Cardiac fibroblast (primary cell): ENCODE results near the gene ART4.

ENCODE experiments used
- DNase-seq, 2 donors: peaks; one replicate each; pipeline versions ENCODE4 v3.0.0 to v3.0.0-alpha.2; 2010; ENCODE audit warnings: low read depth in 2 of 2
- H3K4me3 ChIP-seq, 2 donors: replicated peaks in 1 of 2; 1 replicate in 1 of 2; 2 replicates in 1 of 2; pipeline ENCODE4 v1.5.1; 2011; ENCODE audit warnings: low read depth in 2 of 2, low read length in 2 of 2, mild to moderate bottlenecking in 2 of 2, moderate library complexity in 1 of 2
- TF ChIP-seq, protein P1 (sequence below): IDR thresholded peaks from one replicate; pipeline ENCODE4 v1.5.1; 2011; ENCODE audit warnings: low read depth, mild to moderate bottlenecking, low read length, inconsistent platforms

ART4 gene

DNA sequence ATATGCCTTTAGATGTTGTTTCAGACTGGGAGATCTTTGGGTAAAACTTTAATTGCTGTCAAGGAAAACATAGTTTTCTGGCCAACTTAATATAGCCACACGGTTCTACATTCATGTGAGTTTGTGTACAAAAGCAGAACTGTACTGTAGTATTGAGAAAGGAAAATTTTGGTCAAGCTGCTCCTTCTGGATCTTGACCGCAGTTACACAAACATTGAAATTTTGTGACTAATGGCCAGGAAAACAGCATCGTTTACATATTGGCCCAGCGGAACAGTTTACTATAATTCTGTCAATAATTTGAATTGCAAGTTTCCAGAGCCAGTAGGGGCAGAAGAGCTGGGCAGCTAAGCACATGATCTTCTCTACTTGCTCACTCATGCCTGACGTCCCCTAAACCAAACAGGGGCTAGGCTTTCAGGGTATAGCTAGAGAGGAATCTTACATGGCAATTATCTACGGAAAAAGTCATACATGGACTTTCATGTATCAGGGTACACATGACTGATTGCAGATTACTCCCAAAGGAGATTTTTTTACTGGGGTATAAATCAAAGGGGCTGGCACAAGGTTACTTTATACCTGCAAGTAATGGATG is 11.4 kb upstream of the ART4 start:
- DNase-seq, result peak; percentile 23 to 62
- TF ChIP-seq, protein P1, sequence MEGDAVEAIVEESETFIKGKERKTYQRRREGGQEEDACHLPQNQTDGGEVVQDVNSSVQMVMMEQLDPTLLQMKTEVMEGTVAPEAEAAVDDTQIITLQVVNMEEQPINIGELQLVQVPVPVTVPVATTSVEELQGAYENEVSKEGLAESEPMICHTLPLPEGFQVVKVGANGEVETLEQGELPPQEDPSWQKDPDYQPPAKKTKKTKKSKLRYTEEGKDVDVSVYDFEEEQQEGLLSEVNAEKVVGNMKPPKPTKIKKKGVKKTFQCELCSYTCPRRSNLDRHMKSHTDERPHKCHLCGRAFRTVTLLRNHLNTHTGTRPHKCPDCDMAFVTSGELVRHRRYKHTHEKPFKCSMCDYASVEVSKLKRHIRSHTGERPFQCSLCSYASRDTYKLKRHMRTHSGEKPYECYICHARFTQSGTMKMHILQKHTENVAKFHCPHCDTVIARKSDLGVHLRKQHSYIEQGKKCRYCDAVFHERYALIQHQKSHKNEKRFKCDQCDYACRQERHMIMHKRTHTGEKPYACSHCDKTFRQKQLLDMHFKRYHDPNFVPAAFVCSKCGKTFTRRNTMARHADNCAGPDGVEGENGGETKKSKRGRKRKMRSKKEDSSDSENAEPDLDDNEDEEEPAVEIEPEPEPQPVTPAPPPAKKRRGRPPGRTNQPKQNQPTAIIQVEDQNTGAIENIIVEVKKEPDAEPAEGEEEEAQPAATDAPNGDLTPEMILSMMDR, result no peak
- no peak overlapping the region for H3K4me3 ChIP-seq

DNA sequence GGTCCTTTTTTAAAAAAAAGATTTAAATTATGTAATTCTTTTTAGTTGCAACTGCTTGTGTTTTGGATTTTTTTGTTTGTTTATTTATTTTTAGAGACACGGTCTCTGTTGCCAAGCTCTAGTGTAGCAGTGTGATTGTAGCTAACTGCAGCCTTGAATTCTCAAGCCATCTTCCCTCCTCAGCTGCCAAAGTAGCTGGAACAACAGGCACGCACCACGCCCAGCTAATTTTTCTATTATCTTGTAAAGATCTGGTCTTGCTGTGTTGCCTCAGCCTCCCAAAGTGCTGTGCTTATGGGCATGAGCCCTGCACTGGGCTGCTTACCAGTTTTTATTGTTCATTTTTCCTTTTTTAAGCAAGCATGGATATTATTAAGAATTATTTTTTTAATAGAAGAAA is 10.6 kb upstream of the ART4 start:
- TF ChIP-seq, protein P1, result no peak
- peak in 1 of 2 donors; percentile 41 for DNase-seq
- H3K4me3 ChIP-seq, result no peak overlapping the region

DNA sequence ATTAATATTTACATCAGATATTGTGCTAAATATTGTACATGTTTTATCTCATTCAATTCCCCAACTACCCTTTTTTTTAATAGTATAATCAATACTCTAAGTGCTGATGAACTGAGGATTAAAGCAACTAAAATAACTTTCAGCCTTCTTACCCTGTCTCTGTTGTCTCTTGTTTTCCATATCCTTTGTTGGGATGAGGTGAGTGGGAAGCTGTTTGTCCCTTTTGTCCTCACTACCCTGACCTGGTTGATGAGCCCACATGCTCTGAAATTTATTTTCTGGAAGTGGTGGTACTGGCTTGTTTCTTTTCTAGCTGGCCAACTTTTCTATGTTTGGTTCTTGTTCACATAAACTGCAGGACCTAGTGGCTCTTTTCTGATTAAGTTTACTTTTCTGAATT is 9.6 kb upstream of the ART4 start:
- H3K4me3 ChIP-seq, result no peak overlapping the region
- no peak for DNase-seq
- TF ChIP-seq, protein P1, result no peak

DNA sequence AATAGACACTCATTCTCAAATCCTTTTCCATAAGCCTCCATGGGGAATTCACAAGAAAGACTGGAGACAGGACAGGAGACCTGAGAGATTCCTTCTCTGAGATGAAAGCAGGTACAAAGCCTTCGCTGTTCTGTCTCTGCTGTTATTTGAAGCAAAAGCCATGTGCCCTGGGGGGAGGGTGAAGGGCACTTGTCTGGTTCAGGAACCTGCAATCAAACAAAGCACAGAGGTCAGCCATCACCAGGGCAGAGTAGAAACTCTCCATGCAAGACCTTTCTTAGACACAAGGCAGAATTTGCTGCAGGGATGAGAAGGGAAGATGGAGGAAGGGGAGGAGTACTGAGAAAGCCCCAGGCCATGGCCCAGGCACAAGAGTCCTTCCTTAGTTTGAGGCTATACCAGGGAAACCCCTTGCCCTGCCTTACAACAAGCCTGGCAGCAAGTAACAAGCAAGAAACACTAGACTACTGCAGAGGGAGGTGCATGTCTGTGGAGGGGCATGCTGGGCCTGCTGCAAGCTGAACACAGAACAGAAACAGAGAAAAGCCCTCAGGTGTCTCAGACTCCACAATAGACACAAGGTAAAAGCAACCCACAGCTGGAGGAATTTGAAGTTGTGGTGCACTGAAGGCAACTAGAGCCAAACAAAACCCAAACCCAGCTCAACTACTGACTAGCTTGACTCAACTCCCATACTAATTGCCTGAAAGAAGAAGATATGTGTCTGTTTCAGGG is 7.8 kb upstream of the ART4 start:
- TF ChIP-seq, protein P1, result no peak
- DNase-seq, result no peak
- H3K4me3 ChIP-seq, result no peak overlapping the region

DNA sequence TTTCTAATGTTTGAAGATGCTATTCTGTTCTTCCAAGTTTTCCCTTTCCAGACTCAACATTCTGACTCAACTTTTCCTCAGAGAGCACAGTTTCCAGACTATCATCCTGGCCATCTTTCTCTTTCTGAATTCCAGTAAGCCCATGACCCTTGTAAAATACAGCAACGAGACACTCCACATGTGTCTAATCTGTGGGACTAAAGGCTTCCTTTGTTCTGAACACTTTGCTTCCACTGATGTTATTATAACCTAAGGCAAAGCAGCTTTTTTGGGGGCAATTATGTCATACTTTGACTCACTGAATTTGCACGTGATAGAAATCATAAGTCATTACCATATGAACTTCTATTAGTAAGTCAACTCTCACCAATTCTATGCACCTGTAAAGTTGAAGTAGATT is 6.3 kb upstream of the ART4 start:
- no peak overlapping the region for H3K4me3 ChIP-seq
- peak; percentile 58 to 74 for DNase-seq
- TF ChIP-seq, protein P1, result no peak

DNA sequence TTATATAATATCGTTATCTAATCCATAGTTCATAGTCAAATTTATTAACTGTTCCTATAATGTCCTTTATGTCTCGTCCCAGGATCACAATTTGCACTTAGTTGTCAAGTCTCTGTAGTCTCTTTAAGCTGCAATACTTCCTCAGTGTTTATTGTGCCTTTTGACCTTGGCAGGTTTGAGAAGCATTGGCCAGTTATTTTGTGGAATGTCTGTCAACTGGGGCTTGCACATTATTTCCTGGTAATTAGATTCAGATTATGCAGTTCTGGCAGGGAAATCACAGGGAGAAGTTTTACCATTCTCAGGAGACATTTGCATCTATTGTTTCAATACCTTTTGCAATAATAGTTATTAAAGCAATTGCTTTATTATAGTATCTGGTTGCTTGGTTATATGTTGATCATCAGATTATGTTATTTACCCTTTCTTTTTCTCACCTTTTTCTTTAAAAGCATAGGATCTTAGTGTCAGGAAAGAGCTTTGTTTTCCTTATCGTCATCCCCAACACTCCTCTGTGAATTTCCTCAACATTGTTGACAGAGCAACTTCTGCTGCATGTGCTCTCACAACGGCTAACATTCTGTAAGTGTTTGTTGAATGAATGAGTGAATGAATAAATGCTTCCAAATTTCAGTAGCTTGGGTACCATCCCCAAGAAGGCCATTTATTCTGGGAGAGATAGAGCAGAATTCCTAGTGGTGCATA is 3.7 kb upstream of the ART4 start:
- H3K4me3 ChIP-seq, result no peak overlapping the region
- TF ChIP-seq, protein P1, result no peak
- peak in 1 of 2 donors; percentile 59 for DNase-seq
